Gastroesophageal sphincter (tissue), 4 donors: Measurements from ENCODE around the gene MAP4K2. TPM values are rescaled to one million over a fixed set of nuclear protein-coding genes. Genes with fewer than 3 reads are reported as not detected.

Source experiments
- ATAC-seq: fragments of 150-250 bp; one replicate; pipeline ENCODE4 v1.9.1; 2016; ENCODE audit warnings: mild to moderate bottlenecking, moderate library complexity
- H3K27ac ChIP-seq, 4 donors: fragments of 200-600 bp; sonication (generic) in 3 of 4; 1 replicate in 3 of 4; 2 replicates in 1 of 4; pipeline ENCODE4 v1.5.1; 2016 to 2019
- H3K27me3 ChIP-seq: fragments of 200-600 bp; sonication (generic); one replicate; pipeline ENCODE4 v1.5.1; 2019
- H3K36me3 ChIP-seq, 2 donors: fragments of 200-600 bp; sonication (generic); one replicate each; pipeline ENCODE4 v1.5.1; 2019; ENCODE audit warnings: control low read depth in 1 of 2
- H3K4me1 ChIP-seq, 3 donors: fragments of 200-600 bp; sonication (generic); 1 replicate in 2 of 3; 2 replicates in 1 of 3; pipeline ENCODE4 v1.5.1; 2016 to 2019; ENCODE audit warnings: control low read depth in 2 of 3
- H3K4me3 ChIP-seq, 2 donors: fragments of 200-600 bp; sonication (generic); one replicate each; pipeline ENCODE4 v1.5.1; 2019; ENCODE audit warnings: mild to moderate bottlenecking in 1 of 2, moderate library complexity in 1 of 2
- H3K9me3 ChIP-seq, 3 donors: fragments of 200-600 bp; sonication (generic); one replicate each; pipeline ENCODE4 v1.5.1; 2017 to 2019; ENCODE audit warnings: control low read depth in 2 of 3
- CTCF ChIP-seq, 4 experiments: fragments of 200-600 bp in 2 of 4; fragments of 450-650 bp in 2 of 4; sonication (generic) in 1 of 4; IDR thresholded peaks; one replicate each; pipeline ENCODE4 v1.5.1; 2017 to 2019; ENCODE audit warnings: antibody characterized with exemption in 4 of 4, mild to moderate bottlenecking in 2 of 4, moderate library complexity in 2 of 4
- EP300 ChIP-seq: sonication (generic); formaldehyde crosslinking; IDR thresholded peaks from one replicate; pipeline ENCODE4 v1.6.1; 2017; ENCODE audit warnings: antibody characterized with exemption, mild to moderate bottlenecking
- POLR2A ChIP-seq, 2 donors: fragments of 450-650 bp; IDR thresholded peaks; one replicate each; pipeline ENCODE4 v1.6.1; 2017; ENCODE audit warnings: antibody characterized with exemption in 2 of 2, mild to moderate bottlenecking in 2 of 2, moderate library complexity in 1 of 2
- POLR2AphosphoS5 ChIP-seq: sonication (generic); formaldehyde crosslinking; IDR thresholded peaks from one replicate; pipeline ENCODE4 v1.6.1; 2017; ENCODE audit warnings: antibody characterized with exemption
- WGBS, 2 donors: methylation state at CpG; one replicate each; pipeline ENCODE4 v1.1.5; 2018; ENCODE audit warnings: low coverage in 1 of 2; 5-methylcytosine and 5-hydroxymethylcytosine counted together
- total RNA-seq, 4 donors: library from RNA; depleted of rRNA; stranded (reverse); fragments of >200 nt; gene quantifications; one replicate each; pipeline ENCODE4 v1.1.0, GENCODE V29; 2016

The MAP4K2 gene
- total RNA-seq, 4 donors from 2014 or later, result 17.6 to 24.0 (median 19.6) TPM

- H3K27me3 ChIP-seq, result no peaks in the 10 kb centered on the region
- peaks cover 0 to 50% of the 10 kb centered on the region in 2 donors for H3K36me3 ChIP-seq
- no peak overlapping the region for H3K4me3 ChIP-seq
- no peaks in the 10 kb centered on the region for H3K9me3 ChIP-seq
- 80 to 89% methylated on average over 2 to 16 of the region's 25 CpGs for WGBS, 2 donors
- ATAC-seq, result no peak
- TF ChIP-seq POLR2A (IDR thresholded peaks at IDR 0.05), result no peak
- no peak for TF ChIP-seq CTCF (IDR thresholded peaks at IDR 0.05)
- TF ChIP-seq POLR2AphosphoS5, result no peak
- TF ChIP-seq EP300, result no peak
- peaks cover 0 to 8% (median 0%) of the 10 kb centered on the region in 3 donors for H3K4me1 ChIP-seq
- H3K27ac ChIP-seq, result no peak overlapping the region
Measured at GRCh38 chr11:64790205-64791095, 12.6 kb downstream of the MAP4K2 start.

- 69% methylated on average over 4 of the region's 15 CpGs; no CpG with 5 or more reads in 1 of the 2 donors for WGBS, 2 donors
- Histone ChIP-seq H3K27me3 (no peaks in the 10 kb centered on the region), H3K27ac (no peak overlapping the region), H3K36me3 (peaks cover 0 to 50% of the 10 kb centered on the region in 2 donors), H3K4me3 (no peak overlapping the region), H3K4me1 (peaks cover 0 to 8% (median 0%) of the 10 kb centered on the region in 3 donors), H3K9me3 (no peaks in the 10 kb centered on the region)
- no peak for ATAC-seq
- TF ChIP-seq POLR2A (IDR thresholded peaks at IDR 0.05), result no peak
Measured at GRCh38 chr11:64789331-64790204, 13.4 kb downstream of the MAP4K2 start.

GRCh38 chr11:64788321-64789215 is 14.4 kb downstream of the MAP4K2 start:
- H3K36me3 ChIP-seq, result peaks cover 0 to 50% of the 10 kb centered on the region in 2 donors
- ATAC-seq, result no peak
- H3K27ac ChIP-seq, result peak overlapping the region in 2 of 4 donors; percentile 28 to 57
- 68% methylated on average over 3 of the region's 9 CpGs; no CpG with 5 or more reads in 1 of the 2 donors for WGBS, 2 donors
- TF ChIP-seq POLR2AphosphoS5, result no peak
- no peaks in the 10 kb centered on the region for H3K9me3 ChIP-seq
- H3K4me3 ChIP-seq, result no peak overlapping the region
- peaks cover 0 to 8% (median 0%) of the 10 kb centered on the region in 3 donors for H3K4me1 ChIP-seq
- no peaks in the 10 kb centered on the region for H3K27me3 ChIP-seq

- 38 to 45% methylated on average over 8 of the region's 15 CpGs for WGBS, 2 donors
- no peaks in the 10 kb centered on the region for H3K9me3 ChIP-seq
- peak; percentile 75 for ATAC-seq
- no peak overlapping the region for H3K4me3 ChIP-seq
- peaks cover 0 to 43% of the 10 kb centered on the region in 2 donors for H3K36me3 ChIP-seq
- H3K27ac ChIP-seq, result peak overlapping the region in 3 of 4 donors; percentile 28 to 57 (median 50)
- no peaks in the 10 kb centered on the region for H3K27me3 ChIP-seq
- TF ChIP-seq CTCF (IDR thresholded peaks at IDR 0.05) (peak in 3 of 4 experiments; percentile 63 to 76 (median 64)), EP300 (no peak)
- peaks cover 0 to 8% (median 0%) of the 10 kb centered on the region in 3 donors for H3K4me1 ChIP-seq
Measured at GRCh38 chr11:64787526-64788320, 15.3 kb downstream of the MAP4K2 start.

GRCh38 chr11:64786308-64786707 is 16.7 kb downstream of the MAP4K2 start:
- TF ChIP-seq EP300, result no peak
- no peak for TF ChIP-seq POLR2AphosphoS5
- TF ChIP-seq POLR2A (IDR thresholded peaks at IDR 0.05), result no peak
- TF ChIP-seq CTCF (IDR thresholded peaks at IDR 0.05), result no peak
- WGBS, 2 donors, result 81 to 100% methylated on average over 2 to 10 of the region's 10 CpGs
- H3K36me3 ChIP-seq, result peaks cover 0 to 29% of the 10 kb centered on the region in 2 donors

More at GRCh38 chr11:64786308-64786707, 16.7 kb downstream of the MAP4K2 start:
- no peak for ATAC-seq
- Histone ChIP-seq H3K4me3 (no peak overlapping the region), H3K9me3 (no peaks in the 10 kb centered on the region), H3K27me3 (no peaks in the 10 kb centered on the region), H3K27ac (no peak overlapping the region), H3K4me1 (peaks cover 0 to 8% (median 0%) of the 10 kb centered on the region in 3 donors)
